ENCODE results near the gene A3GALT2. TPM values are rescaled to one million over a fixed set of nuclear protein-coding genes. Genes with fewer than 3 reads are reported as not detected.

The A3GALT2 gene
- total and polyA plus RNA-seq, 5 experiments from 2014 or later = not detected

DNA sequence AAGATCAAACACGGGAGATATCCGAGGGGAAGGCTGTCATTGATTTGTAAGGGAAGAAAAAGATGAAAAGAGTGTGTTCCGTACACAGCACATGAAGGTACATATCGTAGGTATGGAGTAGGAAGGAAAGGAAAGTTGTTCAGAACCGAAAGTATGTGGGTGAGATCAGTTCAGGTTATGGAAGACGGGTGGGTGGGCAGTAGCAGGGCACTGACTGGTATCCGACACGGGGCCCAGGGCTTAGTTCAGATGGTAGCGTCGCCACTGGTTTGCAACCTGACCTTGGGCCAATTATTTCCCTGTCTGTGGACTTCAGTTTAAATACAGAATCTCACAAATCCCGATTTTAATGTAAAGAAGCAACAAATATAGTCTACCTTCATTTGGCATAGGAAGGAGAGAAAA lies 27.8 kb upstream of the A3GALT2 start:
- H3K4me1 Mint-ChIP-seq = peaks cover 25 to 61% (median 39%) of the 10 kb centered on the region in 4 donors
- peak overlapping the region; percentile 81 to 98 (median 96) for H3K4me3 Mint-ChIP-seq
- peak in 1 of 10 donors; percentile 18 for DNase-seq
- H3K27me3 Mint-ChIP-seq = no peaks in the 10 kb centered on the region
- POLR2A ChIA-PET = no interaction called here
- H3K27ac Mint-ChIP-seq = peak overlapping the region; percentile 72 to 97 (median 92)
- peaks cover 0 to 17% (median 0%) of the 10 kb centered on the region in 3 donors for H3K36me3 Mint-ChIP-seq
- no peaks in the 10 kb centered on the region for H3K9me3 Mint-ChIP-seq
- ATAC-seq = no peak

DNA sequence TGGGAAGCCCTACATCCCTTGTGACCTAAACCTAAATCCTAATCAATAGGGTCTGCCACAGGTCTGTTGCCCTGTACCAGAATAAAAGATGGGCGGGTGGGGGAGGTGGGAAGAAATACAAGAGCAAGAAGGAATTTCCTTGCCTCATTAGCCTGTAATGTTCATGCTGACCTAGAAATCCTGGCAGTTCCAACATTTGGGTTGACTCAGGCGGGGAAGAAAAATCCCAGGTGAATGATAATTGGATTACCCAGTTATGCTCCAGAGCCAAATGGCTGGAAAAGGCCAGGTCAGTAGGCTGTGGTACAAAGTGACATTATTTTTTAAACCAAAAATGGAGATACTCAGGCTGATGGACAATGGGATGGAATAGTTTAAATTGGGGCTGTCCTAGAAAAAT lies 27.3 kb upstream of the A3GALT2 start:
- no peaks in the 10 kb centered on the region for H3K9me3 Mint-ChIP-seq
- POLR2A ChIA-PET = no interaction called here
- peak overlapping the region in 8 of 10 donors; percentile 15 to 94 (median 77) for H3K27ac Mint-ChIP-seq
- DNase-seq (no peak), ATAC-seq (no peak)
- H3K4me3 Mint-ChIP-seq = peak overlapping the region; percentile 81 to 98 (median 96)
- H3K36me3 Mint-ChIP-seq = peaks cover 0 to 18% (median 0%) of the 10 kb centered on the region in 3 donors
- no peaks in the 10 kb centered on the region for H3K27me3 Mint-ChIP-seq
- peaks cover 25 to 64% (median 41%) of the 10 kb centered on the region in 4 donors for H3K4me1 Mint-ChIP-seq

DNA sequence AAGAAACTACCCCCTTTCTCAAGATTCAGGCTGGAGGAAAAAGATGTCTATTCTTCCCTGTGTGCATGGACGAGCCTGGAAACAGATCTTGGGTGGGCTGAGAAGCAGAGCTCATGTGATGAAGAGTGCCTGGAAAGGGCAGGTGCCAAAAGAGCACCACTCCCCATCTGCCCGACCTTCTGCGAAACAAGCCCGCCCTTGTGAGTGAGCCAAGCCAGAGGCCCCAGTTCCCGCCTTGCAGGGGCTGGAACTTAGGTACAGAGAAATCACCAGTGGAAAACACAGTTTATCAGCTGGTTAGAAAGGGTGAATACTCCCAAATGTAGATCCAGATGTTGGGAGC lies 26.7 kb upstream of the A3GALT2 start:
- POLR2A ChIA-PET = no interaction called here
- ATAC-seq (no peak), DNase-seq (no peak)
- H3K27ac Mint-ChIP-seq = peak overlapping the region in 3 of 10 donors; percentile 15 to 73 (median 53)
- H3K9me3 Mint-ChIP-seq = no peaks in the 10 kb centered on the region
- peaks cover 25 to 68% (median 45%) of the 10 kb centered on the region in 4 donors for H3K4me1 Mint-ChIP-seq
- H3K27me3 Mint-ChIP-seq = no peaks in the 10 kb centered on the region
- peak overlapping the region; percentile 13 to 97 (median 90) for H3K4me3 Mint-ChIP-seq
- peaks cover 0 to 23% (median 0%) of the 10 kb centered on the region in 3 donors for H3K36me3 Mint-ChIP-seq

DNA sequence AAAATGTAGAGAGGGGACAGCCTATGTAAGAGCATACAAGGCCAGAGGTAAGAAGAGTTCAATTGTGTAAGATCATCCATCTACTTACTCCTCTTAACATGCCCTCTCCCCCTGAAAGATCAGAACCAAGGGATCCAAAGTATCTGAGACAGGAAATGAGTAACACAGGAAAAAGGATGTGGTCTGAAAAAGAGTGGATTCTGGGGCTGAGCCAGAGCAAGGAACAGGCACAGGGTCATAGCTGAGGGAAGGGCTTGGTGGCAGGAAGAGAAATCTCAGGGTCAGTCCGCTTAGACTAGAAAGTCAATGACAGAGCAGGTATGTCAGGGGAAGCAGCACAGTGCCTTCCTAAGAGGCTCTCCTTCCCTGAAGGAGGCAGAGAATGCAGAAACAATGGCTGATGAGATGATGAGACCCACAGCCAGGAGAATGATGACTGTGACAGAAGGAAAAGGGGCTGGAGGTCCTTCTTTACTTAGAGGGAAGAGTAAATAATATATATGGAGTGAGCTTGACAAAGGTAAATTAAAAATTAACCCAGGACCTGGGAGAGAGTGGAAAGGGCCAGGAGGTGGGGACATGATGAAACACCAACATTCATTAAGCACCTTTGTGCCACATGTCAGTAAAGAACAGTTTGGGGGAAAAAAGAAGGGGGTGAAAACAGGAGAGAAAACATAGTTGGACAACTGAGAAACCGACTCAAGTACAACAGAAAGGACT lies 26.2 kb upstream of the A3GALT2 start:
- Mint-ChIP-seq H3K36me3 (peaks cover 0 to 24% (median 0%) of the 10 kb centered on the region in 3 donors), H3K4me3 (peak overlapping the region; percentile 13 to 97 (median 90)), H3K27me3 (no peaks in the 10 kb centered on the region), H3K27ac (peak overlapping the region in 7 of 10 donors; percentile 13 to 73 (median 50)), H3K9me3 (no peaks in the 10 kb centered on the region), H3K4me1 (peaks cover 25 to 74% (median 49%) of the 10 kb centered on the region in 4 donors)
- DNase-seq (no peak), ATAC-seq (no peak)
- POLR2A ChIA-PET = no interaction called here

DNA sequence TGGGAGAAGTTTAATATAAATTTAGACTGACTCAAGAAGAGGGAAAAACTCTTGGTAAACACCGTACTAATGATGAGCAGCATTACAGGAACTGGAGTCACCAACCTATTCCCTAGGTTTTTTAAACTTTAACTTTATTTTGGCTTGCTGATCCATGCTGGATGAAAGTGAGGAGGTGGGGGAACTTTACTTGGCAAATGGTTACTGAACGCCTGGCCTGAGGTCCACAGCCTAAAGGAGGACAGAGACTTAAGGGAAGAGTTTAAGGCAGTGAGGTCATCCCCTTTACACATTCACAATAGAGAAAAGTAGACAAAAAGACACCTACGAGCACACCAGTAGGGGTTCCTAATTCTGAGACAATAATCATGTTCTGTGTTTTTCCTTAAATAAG lies 25.6 kb upstream of the A3GALT2 start:
- H3K36me3 Mint-ChIP-seq = peaks cover 0 to 24% (median 0%) of the 10 kb centered on the region in 3 donors
- H3K4me3 Mint-ChIP-seq = peak overlapping the region in 9 of 10 donors; percentile 25 to 97 (median 91)
- POLR2A ChIA-PET = no interaction called here
- H3K27ac Mint-ChIP-seq = peak overlapping the region in 5 of 10 donors; percentile 18 to 53 (median 50)
- ATAC-seq = no peak
- peaks cover 25 to 77% (median 50%) of the 10 kb centered on the region in 4 donors for H3K4me1 Mint-ChIP-seq
- no peaks in the 10 kb centered on the region for H3K27me3 Mint-ChIP-seq
- no peak for DNase-seq
- H3K9me3 Mint-ChIP-seq = no peaks in the 10 kb centered on the region

DNA sequence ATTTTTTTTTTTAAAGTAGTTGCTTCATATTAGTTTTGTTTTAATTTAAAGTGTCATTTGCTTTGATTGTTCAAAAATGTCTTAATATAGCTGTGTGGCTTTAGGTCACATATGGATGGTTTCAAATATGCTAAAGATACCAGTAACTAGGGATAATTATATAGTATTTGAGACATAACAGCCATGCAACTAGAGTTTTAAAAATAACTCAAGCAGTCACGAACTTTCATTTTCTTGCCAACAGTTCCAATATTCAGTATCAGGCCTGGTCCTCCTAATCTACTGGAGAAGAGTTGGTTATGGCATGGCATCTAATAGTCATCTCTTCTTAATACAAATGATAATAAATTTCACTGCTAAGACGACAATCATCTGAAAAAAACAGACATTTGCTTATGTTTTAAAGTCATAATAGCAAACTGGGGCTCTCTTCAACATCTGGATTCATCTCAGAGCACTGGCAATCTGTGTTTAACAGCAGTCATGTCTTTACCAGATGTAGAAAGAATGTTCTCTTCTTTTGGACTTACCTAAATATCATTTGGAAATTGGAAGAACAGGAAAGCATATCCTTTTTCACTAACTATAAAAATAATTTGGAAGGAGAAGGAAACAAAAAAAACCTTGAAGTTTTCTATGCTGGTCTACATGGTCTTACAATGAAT lies 24.1 kb upstream of the A3GALT2 start:
- Mint-ChIP-seq H3K27ac (no peak overlapping the region), H3K4me3 (no peak overlapping the region), H3K27me3 (no peaks in the 10 kb centered on the region), H3K36me3 (peaks cover 0 to 27% (median 0%) of the 10 kb centered on the region in 3 donors), H3K4me1 (peaks cover 22 to 78% (median 53%) of the 10 kb centered on the region in 4 donors), H3K9me3 (no peaks in the 10 kb centered on the region)
- POLR2A ChIA-PET = no interaction called here
- DNase-seq = no peak
- ATAC-seq = no peak

DNA sequence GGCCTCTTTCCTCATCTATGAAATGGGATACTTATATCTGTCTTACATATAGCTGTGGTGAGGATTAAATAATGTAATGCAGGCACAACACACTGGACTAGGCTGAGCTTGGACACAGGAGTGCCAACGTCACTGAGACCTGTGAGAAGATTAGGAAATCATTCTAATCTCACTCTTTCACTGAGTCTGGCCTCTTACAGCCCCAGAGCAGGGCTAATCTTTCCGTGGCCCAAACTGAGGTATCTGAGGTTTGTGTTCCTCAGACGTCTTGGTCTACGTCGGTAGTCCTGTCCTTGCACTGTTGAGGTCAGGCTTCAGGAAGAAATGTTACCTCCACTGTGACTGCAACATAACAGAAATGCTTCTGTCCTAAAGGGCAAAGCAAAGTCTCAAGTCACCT lies 22.6 kb upstream of the A3GALT2 start:
- H3K36me3 Mint-ChIP-seq = peaks cover 0 to 27% (median 0%) of the 10 kb centered on the region in 3 donors
- DNase-seq = no peak
- POLR2A ChIA-PET = no interaction called here
- no peak overlapping the region for H3K4me3 Mint-ChIP-seq
- no peak overlapping the region for H3K27ac Mint-ChIP-seq
- no peaks in the 10 kb centered on the region for H3K27me3 Mint-ChIP-seq
- H3K4me1 Mint-ChIP-seq = peaks cover 26 to 82% (median 58%) of the 10 kb centered on the region in 4 donors
- no peaks in the 10 kb centered on the region for H3K9me3 Mint-ChIP-seq
- no peak for ATAC-seq

DNA sequence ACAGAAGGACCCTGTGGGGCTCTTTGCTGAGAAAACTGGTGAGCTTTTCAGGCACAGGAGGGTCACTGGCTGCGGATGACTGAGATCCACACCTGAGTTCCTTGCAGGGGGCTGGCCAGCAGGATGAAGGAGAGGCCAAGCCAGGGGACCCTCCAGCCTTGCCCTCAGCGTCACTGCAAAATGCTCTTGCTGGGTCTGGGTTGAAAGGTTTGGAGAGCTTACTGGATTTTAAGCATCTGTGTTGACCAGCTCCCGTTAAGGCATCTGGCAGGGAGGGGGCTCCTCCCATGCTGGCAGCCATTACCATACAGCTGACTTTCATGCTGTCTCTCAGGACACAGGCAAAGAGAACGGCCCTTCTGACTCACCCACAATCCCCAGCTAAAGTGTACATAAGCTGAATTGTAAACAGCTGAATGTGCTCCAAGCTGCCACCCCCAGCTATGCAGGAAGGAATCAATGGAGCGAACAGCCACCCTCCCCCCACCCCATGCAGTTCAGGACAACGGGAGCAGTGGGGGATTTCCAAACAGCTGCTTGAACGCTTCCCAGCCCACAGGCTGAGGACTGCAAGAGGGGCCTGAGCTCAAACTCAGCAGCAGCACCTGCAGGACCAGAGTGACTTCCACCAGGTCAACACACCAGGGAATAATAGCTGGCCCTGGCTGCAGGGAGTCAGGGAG lies 21.3 kb upstream of the A3GALT2 start:
- Mint-ChIP-seq H3K27ac (no peak overlapping the region), H3K36me3 (peaks cover 0 to 26% (median 0%) of the 10 kb centered on the region in 3 donors), H3K4me3 (no peak overlapping the region), H3K9me3 (no peaks in the 10 kb centered on the region), H3K27me3 (no peaks in the 10 kb centered on the region), H3K4me1 (peaks cover 28 to 80% (median 57%) of the 10 kb centered on the region in 4 donors)
- DNase-seq = no peak
- no peak for ATAC-seq
- POLR2A ChIA-PET = interaction anchor here (1.2 kb wide), 1 partner anchor 12 kb away, joined by 3 read pairs; no protein-coding TSS in a partner anchor

DNA sequence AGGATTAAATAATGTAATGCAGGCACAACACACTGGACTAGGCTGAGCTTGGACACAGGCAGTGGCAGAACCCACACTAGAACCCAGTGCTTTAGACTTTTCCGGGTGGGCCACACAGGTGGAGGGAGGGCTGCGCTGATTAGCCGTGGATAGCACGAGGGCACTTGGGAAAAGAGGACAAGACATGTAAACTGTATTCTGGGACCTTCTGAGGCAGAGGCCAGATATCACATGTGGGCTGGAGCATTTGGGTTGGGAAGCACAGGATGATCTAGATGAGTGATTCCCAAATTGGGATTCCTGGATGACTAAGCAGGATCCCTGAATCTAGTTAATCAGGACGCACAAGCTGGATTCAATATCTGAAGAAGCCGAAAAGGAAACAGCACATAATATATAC lies 20.3 kb upstream of the A3GALT2 start:
- POLR2A ChIA-PET = no interaction called here
- Mint-ChIP-seq H3K9me3 (no peaks in the 10 kb centered on the region), H3K4me1 (peaks cover 20 to 73% (median 52%) of the 10 kb centered on the region in 4 donors), H3K27me3 (no peaks in the 10 kb centered on the region), H3K27ac (no peak overlapping the region), H3K36me3 (peaks cover 0 to 20% (median 0%) of the 10 kb centered on the region in 3 donors), H3K4me3 (no peak overlapping the region)
- DNase-seq = no peak
- ATAC-seq = no peak

DNA sequence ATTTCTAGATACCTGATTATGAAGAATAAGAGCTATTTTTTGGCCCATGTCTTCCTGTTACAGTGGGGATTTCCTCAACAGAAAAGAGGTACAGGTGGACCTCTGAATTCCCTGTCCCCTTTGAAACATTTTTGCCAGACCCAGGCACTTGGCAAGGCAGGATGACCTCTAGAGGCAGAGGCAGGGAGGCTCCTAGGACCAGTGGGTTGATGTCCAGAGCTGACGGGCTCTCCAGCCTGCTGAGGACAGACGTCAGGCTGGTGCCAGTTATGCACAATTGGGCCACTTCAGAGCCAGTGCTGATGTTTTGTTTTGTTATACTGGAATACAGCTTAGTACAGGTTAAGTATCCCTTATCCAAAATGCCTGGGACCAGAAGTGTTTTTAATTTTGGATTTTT lies 18.5 kb upstream of the A3GALT2 start:
- peaks cover 27 to 70% (median 60%) of the 10 kb centered on the region in 4 donors for H3K4me1 Mint-ChIP-seq
- POLR2A ChIA-PET = no interaction called here
- no peaks in the 10 kb centered on the region for H3K9me3 Mint-ChIP-seq

DNA sequence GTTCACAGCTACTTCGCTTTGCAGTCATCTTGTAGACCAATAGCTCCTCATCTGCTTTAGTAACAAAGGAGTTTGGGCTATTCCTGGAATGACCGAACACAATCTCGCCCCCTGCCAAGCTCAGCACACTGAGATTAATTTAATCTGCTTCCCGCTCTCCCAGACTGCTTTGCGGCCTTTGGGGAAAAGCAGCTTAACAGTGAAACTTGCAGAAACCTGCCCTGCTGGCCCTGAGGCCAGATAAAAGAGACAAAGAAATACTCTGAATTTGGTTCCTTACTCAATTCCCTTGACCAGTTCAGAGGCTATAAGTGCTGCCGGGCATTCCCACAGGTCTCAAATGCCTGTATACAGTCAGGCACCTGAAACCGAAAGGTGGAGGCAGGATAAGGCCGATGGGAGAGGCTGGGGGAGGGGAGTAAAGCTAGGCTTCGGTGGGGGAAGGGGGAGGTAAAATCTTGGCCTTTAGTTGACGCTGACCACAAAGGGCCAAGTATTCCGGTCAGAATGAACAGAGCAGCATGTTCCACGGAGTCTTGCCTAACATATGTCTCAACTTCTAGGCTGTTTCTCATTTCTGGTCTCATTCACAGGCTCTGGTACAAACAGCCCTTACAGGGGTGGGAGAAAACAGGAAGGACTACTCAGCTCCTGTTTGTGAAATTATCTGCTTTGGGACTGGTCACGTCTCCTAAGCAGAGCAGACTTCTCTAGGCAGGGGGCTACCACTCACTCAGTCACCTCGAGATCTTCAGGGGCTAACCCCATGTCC lies 17.7 kb upstream of the A3GALT2 start:
- Mint-ChIP-seq H3K9me3 (no peaks in the 10 kb centered on the region), H3K4me1 (peaks cover 25 to 69% (median 58%) of the 10 kb centered on the region in 4 donors), H3K27me3 (no peaks in the 10 kb centered on the region), H3K27ac (peak overlapping the region in 1 of 10 donors; percentile 17), H3K36me3 (peaks cover 0 to 25% (median 0%) of the 10 kb centered on the region in 3 donors), H3K4me3 (no peak overlapping the region)
- POLR2A ChIA-PET = no interaction called here
- no peak for DNase-seq
- no peak for ATAC-seq

More for the DNA sequence above, 18.5 kb upstream of the A3GALT2 start:
- DNase-seq (no peak), ATAC-seq (no peak)
- Mint-ChIP-seq H3K4me3 (no peak overlapping the region), H3K36me3 (peaks cover 0 to 23% (median 0%) of the 10 kb centered on the region in 3 donors), H3K27ac (no peak overlapping the region), H3K27me3 (no peaks in the 10 kb centered on the region)

DNA sequence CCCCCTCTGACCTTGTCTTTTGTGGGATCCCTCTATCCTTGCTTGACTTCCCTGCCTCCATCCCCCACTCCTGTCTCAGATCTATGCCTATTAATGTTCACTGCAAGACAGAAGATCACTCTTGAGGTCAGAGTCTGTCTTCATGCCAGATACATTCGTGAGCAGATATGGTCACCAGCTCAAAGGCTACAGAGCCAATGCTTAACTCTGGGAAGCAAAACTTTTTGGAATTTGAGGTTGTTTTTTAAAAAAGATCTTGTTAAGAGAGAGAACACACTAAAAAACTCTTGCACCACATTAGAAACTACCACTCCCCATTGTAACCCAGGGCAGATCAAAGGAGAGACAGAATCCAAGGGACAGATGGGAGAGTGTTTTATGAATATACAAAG lies 17.1 kb upstream of the A3GALT2 start:
- DNase-seq (no peak), ATAC-seq (no peak)
- POLR2A ChIA-PET = no interaction called here
- Mint-ChIP-seq H3K4me1 (peaks cover 25 to 66% (median 57%) of the 10 kb centered on the region in 4 donors), H3K27me3 (no peaks in the 10 kb centered on the region), H3K9me3 (no peaks in the 10 kb centered on the region), H3K27ac (peak overlapping the region in 2 of 10 donors; percentile 16 to 17), H3K36me3 (peaks cover 0 to 29% (median 0%) of the 10 kb centered on the region in 3 donors), H3K4me3 (no peak overlapping the region)

All from naive thymus-derived CD8-positive, alpha-beta T cell (primary cell).